RWPE1 (cell line): ENCODE data around the gene TEKT3.

Experiments
- CTCF ChIA-PET: fragments of 350-600 bp; sonication (Branson Sonifier 250); formaldehyde crosslinking; extraction: SDS; loops from one replicate; lab custom pipeline; 2021; lab: Yijun Ruan, JAX
- POLR2A ChIA-PET: fragments of 400-600 bp; formaldehyde crosslinking; extraction: SDS; loops from one replicate; lab custom pipeline; 2020; ENCODE audit warnings: antibody characterized with exemption; ENCODE audit not compliant: low non-redundant PET; lab: Yijun Ruan, JAX
- DNase-seq: peaks from one replicate; pipeline ENCODE4 v3.0.0; 2012; ENCODE audit warnings: low spot score
- H3K27ac ChIP-seq: fragments of 450-650 bp; 2 replicates; pipeline ENCODE4 v1.5.1; 2017
- TF ChIP-seq, protein P1 (sequence below): fragments of 450-650 bp; conservative IDR thresholded peaks from 2 replicates; pipeline ENCODE4 v1.5.1; 2017; ENCODE audit warnings: low read depth, mild to moderate bottlenecking

The TEKT3 gene

DNA sequence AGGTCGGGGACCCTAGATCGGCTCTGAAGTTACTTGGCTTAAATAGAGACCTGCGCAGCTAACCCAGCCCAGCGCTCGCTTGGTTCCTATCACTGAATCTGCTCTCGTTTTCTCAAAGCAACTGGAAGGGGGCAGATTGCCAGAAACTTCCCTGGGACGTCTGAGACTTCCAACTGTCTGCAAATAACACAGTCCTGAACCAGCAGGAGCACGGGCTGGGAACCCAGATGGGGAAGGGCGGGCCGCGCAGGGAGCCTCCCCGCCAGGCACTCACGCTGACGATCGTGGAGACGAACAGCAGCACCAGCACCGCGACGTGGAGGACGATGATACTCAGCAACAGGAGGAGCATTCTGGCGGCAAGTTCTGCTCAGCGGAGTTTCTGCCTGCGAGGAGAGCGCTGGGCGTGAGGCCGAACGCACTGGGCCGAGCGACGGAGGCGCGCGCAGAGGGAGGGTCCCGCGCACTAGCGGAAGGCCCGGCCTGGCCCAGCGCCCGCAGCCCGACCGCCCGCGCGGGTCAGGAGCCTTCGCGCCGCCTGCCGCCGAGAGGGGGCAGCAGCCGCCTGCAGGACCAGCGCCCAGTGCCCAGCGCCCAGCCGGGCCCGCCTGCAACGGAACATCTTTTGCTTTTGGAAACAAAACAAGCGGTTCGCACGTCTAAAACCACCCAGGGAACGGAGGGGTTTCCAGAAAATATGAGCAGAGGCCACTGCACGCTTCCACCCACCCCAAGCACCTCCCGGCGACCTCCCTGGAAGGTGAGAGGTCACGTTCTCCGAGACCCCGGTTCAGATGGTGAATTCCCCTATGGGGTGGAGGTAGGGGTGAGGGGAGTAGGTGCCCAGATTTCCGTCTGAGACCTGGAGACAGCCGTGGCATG, 80.8 kb downstream of the TEKT3 start:
- peak overlapping the region; percentile 93 for H3K27ac ChIP-seq
- ChIA-PET POLR2A (no interaction called here), CTCF (interaction anchor here (0.6 to 1.5 kb wide), 4 partner anchors 13 to 243 kb away, joined by 4 to 5 read pairs (median 4); no protein-coding TSS in a partner anchor)
- TF ChIP-seq, protein P1, sequence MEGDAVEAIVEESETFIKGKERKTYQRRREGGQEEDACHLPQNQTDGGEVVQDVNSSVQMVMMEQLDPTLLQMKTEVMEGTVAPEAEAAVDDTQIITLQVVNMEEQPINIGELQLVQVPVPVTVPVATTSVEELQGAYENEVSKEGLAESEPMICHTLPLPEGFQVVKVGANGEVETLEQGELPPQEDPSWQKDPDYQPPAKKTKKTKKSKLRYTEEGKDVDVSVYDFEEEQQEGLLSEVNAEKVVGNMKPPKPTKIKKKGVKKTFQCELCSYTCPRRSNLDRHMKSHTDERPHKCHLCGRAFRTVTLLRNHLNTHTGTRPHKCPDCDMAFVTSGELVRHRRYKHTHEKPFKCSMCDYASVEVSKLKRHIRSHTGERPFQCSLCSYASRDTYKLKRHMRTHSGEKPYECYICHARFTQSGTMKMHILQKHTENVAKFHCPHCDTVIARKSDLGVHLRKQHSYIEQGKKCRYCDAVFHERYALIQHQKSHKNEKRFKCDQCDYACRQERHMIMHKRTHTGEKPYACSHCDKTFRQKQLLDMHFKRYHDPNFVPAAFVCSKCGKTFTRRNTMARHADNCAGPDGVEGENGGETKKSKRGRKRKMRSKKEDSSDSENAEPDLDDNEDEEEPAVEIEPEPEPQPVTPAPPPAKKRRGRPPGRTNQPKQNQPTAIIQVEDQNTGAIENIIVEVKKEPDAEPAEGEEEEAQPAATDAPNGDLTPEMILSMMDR: peak; percentile 94
- DNase-seq: peak; percentile 69

DNA sequence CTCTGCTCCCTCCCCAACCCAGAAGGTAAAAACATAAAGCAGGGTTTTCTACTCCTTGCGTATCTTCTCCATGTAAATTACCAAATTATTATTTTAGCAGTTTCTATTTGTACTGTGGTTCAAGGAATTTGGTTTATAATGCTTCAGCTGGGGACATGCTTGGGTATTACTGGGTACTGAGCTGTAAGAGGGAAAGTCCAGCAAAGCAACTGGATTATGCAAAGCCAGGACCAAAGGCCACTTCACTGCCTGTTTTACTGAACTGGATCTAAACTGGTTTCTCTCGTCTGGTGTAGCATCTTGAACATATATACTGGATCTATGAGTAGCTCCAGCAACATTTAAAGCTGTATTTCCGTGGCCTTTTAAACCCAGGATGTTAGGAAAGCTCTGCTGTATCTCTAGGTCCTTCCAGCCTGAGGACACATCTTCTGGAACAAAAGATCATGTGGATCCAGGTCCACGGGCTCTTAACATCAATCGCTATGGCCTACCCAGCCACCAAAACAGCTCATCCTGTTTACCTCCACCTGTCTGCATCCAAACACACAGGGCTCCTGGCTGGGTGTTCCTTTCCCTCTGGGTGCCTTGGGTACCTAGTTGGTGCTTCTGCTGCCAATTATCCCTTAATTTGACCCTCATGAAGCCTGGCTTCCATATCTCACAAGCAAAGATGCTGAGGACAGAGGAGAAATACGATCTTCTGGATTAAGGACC, 83.4 kb downstream of the TEKT3 start:
- TF ChIP-seq, protein P1: no peak
- POLR2A ChIA-PET: no interaction called here
- no peak overlapping the region for H3K27ac ChIP-seq
- CTCF ChIA-PET: interaction anchor here (0.5 to 1.2 kb wide), 6 partner anchors 12 to 1202 kb away, joined by 3 to 8 read pairs (median 4); no protein-coding TSS in a partner anchor
- no peak for DNase-seq

DNA sequence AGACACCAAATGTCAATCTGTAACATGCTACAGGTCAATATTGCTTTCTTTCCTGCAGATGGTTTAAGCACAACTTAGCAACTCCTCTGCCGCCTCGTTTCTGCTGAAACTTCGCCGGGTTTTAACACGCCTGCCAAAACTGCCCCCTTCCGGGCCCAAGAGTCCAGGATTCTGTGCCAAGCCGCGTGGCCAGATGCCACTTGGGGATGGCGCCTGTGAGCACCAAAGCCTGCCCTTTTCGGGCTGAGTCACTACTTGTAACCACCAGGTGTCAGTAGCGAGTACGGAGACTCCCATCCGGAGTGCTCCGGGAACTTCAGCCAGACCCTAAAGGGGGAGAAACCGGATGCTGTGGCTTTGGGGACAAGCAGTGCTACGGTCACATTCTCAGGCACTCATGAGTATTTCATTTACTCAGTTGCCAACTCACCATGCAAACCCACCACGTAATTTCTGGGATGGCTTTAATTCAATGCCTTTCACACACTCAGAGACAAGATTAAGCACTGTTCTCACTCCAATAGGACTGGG, 84.1 kb downstream of the TEKT3 start:
- no peak overlapping the region for H3K27ac ChIP-seq
- DNase-seq: peak; percentile 59
- TF ChIP-seq, protein P1: peak; percentile 85
- CTCF ChIA-PET: interaction anchor here (0.5 to 1.2 kb wide), 5 partner anchors 11 to 249 kb away, joined by 3 to 8 read pairs (median 4); no protein-coding TSS in a partner anchor
- POLR2A ChIA-PET: no interaction called here

DNA sequence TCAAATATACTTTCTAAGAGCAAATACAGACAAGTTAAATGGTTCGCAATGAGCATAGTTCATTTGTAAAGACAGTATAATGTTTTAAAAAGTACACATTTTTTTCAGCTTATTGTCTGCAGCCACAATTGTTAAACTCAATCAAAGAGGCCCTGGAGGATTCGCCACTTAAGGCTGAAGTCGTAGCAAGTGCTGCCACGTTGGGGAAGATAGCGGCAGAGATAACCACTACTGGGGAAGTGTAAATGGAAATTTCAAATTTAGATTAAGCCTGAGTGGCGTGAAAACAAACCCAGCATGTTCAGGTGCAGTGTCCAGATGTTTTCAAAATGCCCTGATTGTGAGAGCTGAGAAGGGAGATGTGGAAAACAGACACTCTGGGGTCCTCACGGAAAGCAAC, 84.7 kb downstream of the TEKT3 start:
- POLR2A ChIA-PET: no interaction called here
- TF ChIP-seq, protein P1: no peak
- CTCF ChIA-PET: interaction anchor here (0.6 to 0.9 kb wide), 4 partner anchors 27 to 246 kb away, joined by 3 to 5 read pairs (median 3); no protein-coding TSS in a partner anchor

DNA sequence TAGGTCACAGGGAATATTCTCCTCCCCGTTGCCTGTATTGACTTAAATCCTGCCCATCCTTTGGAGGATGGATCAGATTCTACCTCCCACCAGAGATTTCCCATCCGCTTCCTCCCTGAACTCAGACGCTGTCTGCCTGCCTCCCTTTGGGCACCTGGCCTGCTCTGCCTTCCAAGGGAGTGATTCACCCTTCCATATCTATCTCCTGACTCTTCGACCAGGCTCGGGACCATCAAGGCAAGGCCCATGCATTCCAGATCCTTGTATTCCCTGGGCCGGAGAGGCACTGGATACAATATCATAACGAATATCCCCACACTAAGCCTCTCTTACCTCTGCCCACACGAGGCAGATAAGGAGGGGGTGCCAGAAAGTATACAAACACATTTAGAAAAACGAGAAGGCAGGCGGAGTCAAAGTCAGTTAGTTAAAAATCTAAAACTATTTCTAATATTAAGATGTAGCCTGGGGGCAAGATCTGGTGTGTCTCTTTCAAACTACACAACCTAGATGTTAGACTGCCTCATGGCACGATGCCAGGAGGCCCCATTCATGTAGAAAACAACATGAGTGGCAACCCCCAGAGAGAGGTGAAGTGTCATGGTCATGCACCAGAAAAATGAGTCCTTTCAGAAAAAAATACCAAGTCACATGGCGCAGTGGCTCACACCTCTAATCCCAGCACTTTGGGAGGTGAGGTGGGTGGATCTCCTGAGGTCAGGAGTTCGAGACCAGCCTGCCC, 85.5 kb downstream of the TEKT3 start:
- no peak for DNase-seq
- H3K27ac ChIP-seq: no peak overlapping the region
- CTCF ChIA-PET: interaction anchor here (0.7 kb wide), 1 partner anchor 147 kb away, joined by 3 read pairs; no protein-coding TSS in a partner anchor
- POLR2A ChIA-PET: no interaction called here
- TF ChIP-seq, protein P1: no peak

More for the DNA sequence above, 84.7 kb downstream of the TEKT3 start:
- H3K27ac ChIP-seq: no peak overlapping the region
- DNase-seq: no peak
